ENCODE measurements around the gene BCL10.

The BCL10 gene

GRCh38 chr1:85307987-85308832, 31.8 kb upstream of the BCL10 start:
- Histone ChIP-seq H3K4me1 (ENCODE audit: control insufficient read depth, insufficient read depth, low read length) (0 out of 2 replicates have a peak, but pooled peaks cover 3% of the 10 kb centered on the region), H3K9me3 (ENCODE audit: control insufficient read depth, insufficient read depth, low read depth, low read length) (no peaks in the 10 kb centered on the region), H3K27ac (ENCODE audit: extremely low read depth, low read depth, low read length) (no peak overlapping the region), H3K36me3 (ENCODE audit: control insufficient read depth in 2 of 2, insufficient read depth in 1 of 2, low read length in 2 of 2) (no peaks in the 10 kb centered on the region), H3K4me3 (ENCODE audit: low read depth, low read length) (no peak overlapping the region)
- ChIA-PET CTCF (interaction anchor here (0.5 to 3.4 kb wide), 64 partner anchors 8 to 1193 kb away, joined by 3 to 48 read pairs (median 4); partner anchors contain the start of genes CCN1, DDAH1 and ZNHIT6), POLR2A (interaction anchor here (0.9 to 2.1 kb wide), 2 partner anchors 36 to 273 kb away, joined by 3 to 10 read pairs; no protein-coding TSS in a partner anchor)
- TF ChIP-seq ZSCAN30 (tag by site-specific recombination; IDR thresholded peaks at IDR 0.05) (peak; percentile 82), REPIN1 (tag by site-specific recombination; IDR thresholded peaks at IDR 0.05; ENCODE audit: low read depth) (no peak), ZXDB (tag by site-specific recombination; IDR thresholded peaks at IDR 0.05) (peak; percentile 36; the same call in 1 of the 2 replicates), ZNF37A (tag by site-specific recombination; IDR thresholded peaks at IDR 0.05) (no peak), GLIS1 (tag by site-specific recombination; IDR thresholded peaks at IDR 0.05) (peak; percentile 75), ZNF555 (tag by site-specific recombination; conservative IDR thresholded peaks at IDR 0.05) (no peak), KLF1 (tag by site-specific recombination; IDR thresholded peaks at IDR 0.05) (peak; percentile 29; the same call in 1 of the 2 replicates), ZNF501 (tag by site-specific recombination; IDR thresholded peaks at IDR 0.05) (0 out of 2 replicates have a peak, but pooled peaks have one; percentile 26), ZNF624 (tag by site-specific recombination; IDR thresholded peaks at IDR 0.05) (no peak), ZNF692 (tag by site-specific recombination; IDR thresholded peaks at IDR 0.05) (peak; percentile 69), ZNF558 (tag by site-specific recombination; IDR thresholded peaks at IDR 0.05) (0 out of 2 replicates have a peak, but pooled peaks have one; percentile 20), TRIM28 (IDR thresholded peaks at IDR 0.05; ENCODE audit: borderline replicate concordance, low read length) (peak; percentile 24; the same call in 1 of the 2 replicates), ZNF391 (tag by site-specific recombination; IDR thresholded peaks at IDR 0.05; ENCODE audit: borderline replicate concordance, low read depth) (no peak), KLF10 (tag by site-specific recombination; IDR thresholded peaks at IDR 0.05) (peak; percentile 44; the same call in 1 of the 2 replicates), ZBTB7A (tag by site-specific recombination; IDR thresholded peaks at IDR 0.05; ENCODE audit: low read depth) (no peak), ZNF777 (tag by site-specific recombination; IDR thresholded peaks at IDR 0.05; ENCODE audit: borderline replicate concordance) (no peak), SCRT1 (tag by site-specific recombination; IDR thresholded peaks at IDR 0.05; ENCODE audit: borderline replicate concordance) (peak; percentile 19; the same call in 1 of the 2 replicates), ZNF76 (tag by site-specific recombination; IDR thresholded peaks at IDR 0.05; ENCODE audit: borderline replicate concordance, low read depth) (peak; percentile 25; the same call in 1 of the 2 replicates), SP7 (tag by site-specific recombination; IDR thresholded peaks at IDR 0.05) (0 out of 2 replicates have a peak, but pooled peaks have one; percentile 37), ZEB2 (tag by site-specific recombination; IDR thresholded peaks at IDR 0.05) (peak; percentile 57; the same call in 1 of the 2 replicates), ZNF510 (tag by site-specific recombination; IDR thresholded peaks at IDR 0.05; ENCODE audit: insufficient replicate concordance) (no peak), SP2 (tag by site-specific recombination; IDR thresholded peaks at IDR 0.05) (peak; percentile 11; the same call in 1 of the 2 replicates), ZNF660 (tag by site-specific recombination; IDR thresholded peaks at IDR 0.05) (peak; percentile 83), ZNF530 (tag by site-specific recombination; IDR thresholded peaks at IDR 0.05; ENCODE audit: low read depth) (no peak), PRDM10 (tag by site-specific recombination; IDR thresholded peaks at IDR 0.05) (peak; percentile 67), ZNF843 (tag by site-specific recombination; IDR thresholded peaks at IDR 0.05) (0 out of 2 replicates have a peak, but pooled peaks have one; percentile 16), ZNF529 (tag by site-specific recombination; IDR thresholded peaks at IDR 0.05; ENCODE audit: insufficient replicate concordance) (no peak), ZNF394 (tag by site-specific recombination; IDR thresholded peaks at IDR 0.05; ENCODE audit: borderline replicate concordance) (peak; percentile 19; the same call in 1 of the 2 replicates), ZNF610 (tag by site-specific recombination; IDR thresholded peaks at IDR 0.05; ENCODE audit: borderline replicate concordance) (0 out of 2 replicates have a peak, but pooled peaks have one; percentile 53), ZIC2 (tag by site-specific recombination; IDR thresholded peaks at IDR 0.05) (peak; percentile 79), ZNF184 (tag by site-specific recombination; IDR thresholded peaks at IDR 0.05) (peak; percentile 66; the same call in 1 of the 2 replicates), ZNF670 (tag by site-specific recombination; IDR thresholded peaks at IDR 0.05; ENCODE audit: low read depth) (no peak), KLF8 (tag by site-specific recombination; IDR thresholded peaks at IDR 0.05) (peak; percentile 39; the same call in 1 of the 2 replicates)
